Natural killer cell (primary cell): ENCODE data around the gene CENPV. TPM values are rescaled to one million over a fixed set of nuclear protein-coding genes. Genes with fewer than 3 reads are reported as not detected.
"Not testable (repeated sequence)": the region's sequence is repeated elsewhere in the genome, so short reads cannot be mapped to it uniquely, and the experiment has no call there.

Experiments used
- ATAC-seq, 3 donors: fragments of 150-1000 bp in 2 of 3; fragments of 200-7000 bp in 1 of 3; cut with Tn5 transposase; 1 replicate in 1 of 3; 2 replicates in 2 of 3; pipeline ENCODE4 v1.10.0; 2021; ENCODE audit warnings: mild to moderate bottlenecking in 2 of 3, moderate library complexity in 2 of 3
- DNase-seq, 2 donors: peaks; one replicate each; pipeline versions ENCODE4 v3.0.0 to v3.0.0-alpha.2; 2013 to 2021; ENCODE audit warnings: mixed read lengths in 1 of 2
- H3K27ac ChIP-seq: one replicate; pipeline ENCODE4 v1.5.1; 2013; ENCODE audit warnings: mild to moderate bottlenecking, low read length
- H3K27me3 ChIP-seq: one replicate; pipeline ENCODE4 v1.6.1; 2013; ENCODE audit warnings: low read length; ENCODE audit not compliant: control insufficient read depth, insufficient read depth
- H3K36me3 ChIP-seq: one replicate; pipeline ENCODE4 v1.6.1; 2013; ENCODE audit warnings: low read length; ENCODE audit not compliant: control insufficient read depth, insufficient read depth
- H3K4me1 ChIP-seq: one replicate; pipeline ENCODE4 v1.6.1; 2013; ENCODE audit warnings: low read length; ENCODE audit not compliant: control insufficient read depth, insufficient read depth
- H3K4me3 ChIP-seq: one replicate; pipeline ENCODE4 v1.5.1; 2013; ENCODE audit warnings: low read length
- H3K9me3 ChIP-seq: one replicate; pipeline ENCODE4 v1.6.1; 2013; ENCODE audit warnings: low read length; ENCODE audit not compliant: control insufficient read depth, insufficient read depth
- H3K27ac Mint-ChIP-seq, 2 donors: one replicate each; pipeline ENCODE4 v1.8.0; 2022; ENCODE audit warnings: mild to moderate bottlenecking in 2 of 2, mixed read lengths in 2 of 2, moderate library complexity in 1 of 2
- H3K27me3 Mint-ChIP-seq, 2 donors: one replicate each; pipeline ENCODE4 v1.8.0; 2022; ENCODE audit warnings: low read depth in 2 of 2, mixed read lengths in 2 of 2
- H3K36me3 Mint-ChIP-seq: one replicate; pipeline ENCODE4 v1.8.0; 2022; ENCODE audit warnings: mixed read lengths
- H3K4me1 Mint-ChIP-seq, 2 donors: one replicate each; pipeline ENCODE4 v1.8.0; 2022; ENCODE audit warnings: mixed read lengths in 2 of 2
- H3K4me3 Mint-ChIP-seq: one replicate; pipeline ENCODE4 v1.8.0; 2022; ENCODE audit warnings: mild to moderate bottlenecking, moderate library complexity, mixed read lengths
- H3K9me3 Mint-ChIP-seq, 2 donors: one replicate each; pipeline ENCODE4 v1.8.0; 2022; ENCODE audit warnings: mixed read lengths in 2 of 2
- CTCF ChIP-seq: fragments of 200-600 bp; IDR thresholded peaks from one replicate; pipeline ENCODE4 v1.8.0; 2022; ENCODE audit warnings: antibody characterized with exemption
- WGBS: methylation state at CpG from one replicate; pipeline ENCODE4 v1.1.7; 2013; ENCODE audit warnings: missing lambda C conversion rate; ENCODE audit not compliant: insufficient coverage; 5-methylcytosine and 5-hydroxymethylcytosine counted together
- intact Hi-C: fragments of 100-400 bp; cut with micrococcal nuclease; formaldehyde crosslinking; loops from one replicate; pipeline ENCODE4 v1.14.2; 2022
- total RNA-seq, 4 donors: library from RNA; stranded (reverse); fragments of 120-200 nt in 1 of 4; gene quantifications; one replicate each; pipeline versions ENCODE4 v1.2.3 to v1.2.4, GENCODE V29; 2013 to 2022

CENPV gene
- total RNA-seq, 3 donors from 2014 or later (not counting 1 experiment from before 2014, with no cell fraction given) = 11.3 to 20.0 (median 15.1) TPM

- 92% methylated on average over 11 of the region's 11 CpGs for WGBS
- H3K27me3 Mint-ChIP-seq = no peaks in the 10 kb centered on the region
- H3K36me3 Mint-ChIP-seq = no peaks in the 10 kb centered on the region
These were observed 55.7 kb downstream of the CENPV start for GRCh38 chr17:16297367-16298139.

GRCh38 chr17:16296072-16296471, 57.2 kb downstream of the CENPV start:
- ATAC-seq, intact Hi-C loops, H3K27ac ChIP-seq, H3K9me3 Mint-ChIP-seq, H3K4me3 Mint-ChIP-seq, H3K4me3 ChIP-seq, H3K36me3 ChIP-seq, H3K4me1 Mint-ChIP-seq, DNase-seq, H3K27ac Mint-ChIP-seq, H3K27me3 ChIP-seq, H3K27me3 Mint-ChIP-seq, H3K36me3 Mint-ChIP-seq, H3K9me3 ChIP-seq, H3K4me1 ChIP-seq: not testable (repeated sequence)
- 84% methylated on average over 3 of the region's 3 CpGs for WGBS

More at GRCh38 chr17:16297367-16298139, 55.7 kb downstream of the CENPV start:
- DNase-seq = no peak
- Histone ChIP-seq H3K36me3 (peaks cover 3% of the 10 kb centered on the region), H3K27ac (no peak overlapping the region), H3K4me3 (no peak overlapping the region), H3K9me3 (no peaks in the 10 kb centered on the region), H3K27me3 (no peaks in the 10 kb centered on the region), H3K4me1 (no peaks in the 10 kb centered on the region)
- Mint-ChIP-seq H3K4me3 (no peak overlapping the region), H3K9me3 (no peaks in the 10 kb centered on the region), H3K27ac (no peak overlapping the region), H3K4me1 (peaks cover 0 to 9% of the 10 kb centered on the region in 2 donors)
- intact Hi-C loops = no loop called here
- TF ChIP-seq CTCF = no peak
- ATAC-seq = no peak

- no peaks in the 10 kb centered on the region for H3K9me3 Mint-ChIP-seq
- H3K4me1 Mint-ChIP-seq = peaks cover 0 to 5% of the 10 kb centered on the region in 2 donors
- no peaks in the 10 kb centered on the region for H3K36me3 Mint-ChIP-seq
- no peak overlapping the region for H3K27ac Mint-ChIP-seq
- H3K27me3 Mint-ChIP-seq = no peaks in the 10 kb centered on the region
- Histone ChIP-seq H3K4me3 (no peak overlapping the region), H3K27ac (no peak overlapping the region), H3K4me1 (peaks cover 2% of the 10 kb centered on the region), H3K27me3 (no peaks in the 10 kb centered on the region), H3K36me3 (no peaks in the 10 kb centered on the region), H3K9me3 (no peaks in the 10 kb centered on the region)
- no peak for ATAC-seq
- H3K4me3 Mint-ChIP-seq = no peak overlapping the region
- WGBS = 91% methylated on average over 2 of the region's 2 CpGs
- no peak for DNase-seq
- TF ChIP-seq CTCF = no peak
- intact Hi-C loops = no loop called here
These were observed 58.7 kb downstream of the CENPV start for GRCh38 chr17:16294560-16294959.

GRCh38 chr17:16293931-16294330, 59.3 kb downstream of the CENPV start:
- Histone ChIP-seq H3K4me1 (peaks cover 3% of the 10 kb centered on the region), H3K4me3 (no peak overlapping the region), H3K9me3 (no peaks in the 10 kb centered on the region), H3K36me3 (no peaks in the 10 kb centered on the region), H3K27me3 (no peaks in the 10 kb centered on the region), H3K27ac (no peak overlapping the region)
- DNase-seq = no peak
- Mint-ChIP-seq H3K4me1 (peaks cover 5 to 11% of the 10 kb centered on the region in 2 donors), H3K9me3 (no peaks in the 10 kb centered on the region), H3K27ac (no peak overlapping the region), H3K4me3 (no peak overlapping the region), H3K27me3 (no peaks in the 10 kb centered on the region), H3K36me3 (no peaks in the 10 kb centered on the region)
- ATAC-seq = no peak
- no peak for TF ChIP-seq CTCF
- intact Hi-C loops = no loop called here
- 95% methylated on average over 3 of the region's 3 CpGs for WGBS

Other genes starting within 250 kb of the CENPV start
- 100 to 1,000 TPM; 195 to 238 (median 238) TPM for gene NCOR1, start 137.9 kb downstream of the CENPV start, total RNA-seq
- 10 to 100 TPM; 44.2 to 68.3 (median 47.9) TPM for gene PIGL, start 136.3 kb downstream of the CENPV start, total RNA-seq
- 1,000 to 10,000 TPM; 1,492 to 1,665 (median 1,530) TPM for gene UBB, start 27.6 kb upstream of the CENPV start, total RNA-seq
- 100 to 1,000 TPM; 138 to 163 (median 147) TPM for gene TRPV2, start 62.1 kb upstream of the CENPV start, total RNA-seq
- 1 to 10 TPM; 2.6 to 3.0 (median 3.0) TPM for gene LRRC75A, start 138.7 kb upstream of the CENPV start, total RNA-seq
- gene ZNF287, start 215.7 kb upstream of the CENPV start, total RNA-seq = 1 to 10 TPM; 2.4 to 7.4 (median 5.3) TPM